Natural killer cell (primary cell): ENCODE data around the gene LAMTOR1. TPM values are rescaled to one million over a fixed set of nuclear protein-coding genes. Genes with fewer than 3 reads are reported as not detected.
A peak's percentile ranks its signal among the peaks of the same experiment; 100 is the strongest.

Source experiments
- ATAC-seq, 3 donors: fragments of 150-1000 bp in 2 of 3; fragments of 200-7000 bp in 1 of 3; cut with Tn5 transposase; 1 replicate in 1 of 3; 2 replicates in 2 of 3; pipeline ENCODE4 v1.10.0; 2021; ENCODE audit warnings: mild to moderate bottlenecking in 2 of 3, moderate library complexity in 2 of 3
- DNase-seq, 2 donors: peaks; one replicate each; pipeline versions ENCODE4 v3.0.0 to v3.0.0-alpha.2; 2013 to 2021; ENCODE audit warnings: mixed read lengths in 1 of 2
- H3K27ac ChIP-seq: one replicate; pipeline ENCODE4 v1.5.1; 2013; ENCODE audit warnings: mild to moderate bottlenecking, low read length
- H3K27me3 ChIP-seq: one replicate; pipeline ENCODE4 v1.6.1; 2013; ENCODE audit warnings: low read length; ENCODE audit not compliant: control insufficient read depth, insufficient read depth
- H3K36me3 ChIP-seq: one replicate; pipeline ENCODE4 v1.6.1; 2013; ENCODE audit warnings: low read length; ENCODE audit not compliant: control insufficient read depth, insufficient read depth
- H3K4me1 ChIP-seq: one replicate; pipeline ENCODE4 v1.6.1; 2013; ENCODE audit warnings: low read length; ENCODE audit not compliant: control insufficient read depth, insufficient read depth
- H3K4me3 ChIP-seq: one replicate; pipeline ENCODE4 v1.5.1; 2013; ENCODE audit warnings: low read length
- H3K9me3 ChIP-seq: one replicate; pipeline ENCODE4 v1.6.1; 2013; ENCODE audit warnings: low read length; ENCODE audit not compliant: control insufficient read depth, insufficient read depth
- H3K27ac Mint-ChIP-seq, 2 donors: one replicate each; pipeline ENCODE4 v1.8.0; 2022; ENCODE audit warnings: mild to moderate bottlenecking in 2 of 2, mixed read lengths in 2 of 2, moderate library complexity in 1 of 2
- H3K27me3 Mint-ChIP-seq, 2 donors: one replicate each; pipeline ENCODE4 v1.8.0; 2022; ENCODE audit warnings: low read depth in 2 of 2, mixed read lengths in 2 of 2
- H3K36me3 Mint-ChIP-seq: one replicate; pipeline ENCODE4 v1.8.0; 2022; ENCODE audit warnings: mixed read lengths
- H3K4me1 Mint-ChIP-seq, 2 donors: one replicate each; pipeline ENCODE4 v1.8.0; 2022; ENCODE audit warnings: mixed read lengths in 2 of 2
- H3K4me3 Mint-ChIP-seq: one replicate; pipeline ENCODE4 v1.8.0; 2022; ENCODE audit warnings: mild to moderate bottlenecking, moderate library complexity, mixed read lengths
- H3K9me3 Mint-ChIP-seq, 2 donors: one replicate each; pipeline ENCODE4 v1.8.0; 2022; ENCODE audit warnings: mixed read lengths in 2 of 2
- CTCF ChIP-seq: fragments of 200-600 bp; IDR thresholded peaks from one replicate; pipeline ENCODE4 v1.8.0; 2022; ENCODE audit warnings: antibody characterized with exemption
- WGBS: methylation state at CpG from one replicate; pipeline ENCODE4 v1.1.7; 2013; ENCODE audit warnings: missing lambda C conversion rate; ENCODE audit not compliant: insufficient coverage; 5-methylcytosine and 5-hydroxymethylcytosine counted together
- intact Hi-C: fragments of 100-400 bp; cut with micrococcal nuclease; formaldehyde crosslinking; loops from one replicate; pipeline ENCODE4 v1.14.2; 2022
- total RNA-seq, 4 donors: library from RNA; stranded (reverse); fragments of 120-200 nt in 1 of 4; gene quantifications; one replicate each; pipeline versions ENCODE4 v1.2.3 to v1.2.4, GENCODE V29; 2013 to 2022

LAMTOR1 gene
- total RNA-seq, 3 donors from 2014 or later (not counting 1 experiment from before 2014, with no cell fraction given): 55.5 to 62.9 (median 56.2) TPM

- H3K4me3 Mint-ChIP-seq: peak overlapping the region; percentile 57
- Histone ChIP-seq H3K4me3 (no peak overlapping the region), H3K27ac (no peak overlapping the region), H3K27me3 (no peaks in the 10 kb centered on the region), H3K9me3 (no peaks in the 10 kb centered on the region), H3K36me3 (peaks cover 4% of the 10 kb centered on the region), H3K4me1 (peaks cover 27% of the 10 kb centered on the region)
- intact Hi-C loops: no loop called here
- peaks cover 59 to 63% of the 10 kb centered on the region in 2 donors for H3K4me1 Mint-ChIP-seq
- no peaks in the 10 kb centered on the region for H3K9me3 Mint-ChIP-seq
- no peaks in the 10 kb centered on the region for H3K36me3 Mint-ChIP-seq
- H3K27me3 Mint-ChIP-seq: no peaks in the 10 kb centered on the region
- peak overlapping the region; percentile 86 to 96 for H3K27ac Mint-ChIP-seq
- no peak for TF ChIP-seq CTCF
- no peak for ATAC-seq
- DNase-seq: no peak
Measured at GRCh38 chr11:72066855-72067254, 36.2 kb downstream of the LAMTOR1 start.

- Mint-ChIP-seq H3K4me3 (no peak overlapping the region), H3K27me3 (no peaks in the 10 kb centered on the region), H3K4me1 (peaks cover 11 to 21% of the 10 kb centered on the region in 2 donors), H3K36me3 (no peaks in the 10 kb centered on the region), H3K27ac (peak overlapping the region in 1 of 2 donors; percentile 4), H3K9me3 (no peaks in the 10 kb centered on the region)
- H3K9me3 ChIP-seq: no peaks in the 10 kb centered on the region
- no peak for TF ChIP-seq CTCF
- ATAC-seq (no peak), DNase-seq (no peak)
- no peak overlapping the region for H3K27ac ChIP-seq
- H3K4me1 ChIP-seq: no peaks in the 10 kb centered on the region
- intact Hi-C loops: no loop called here
- no peak overlapping the region for H3K4me3 ChIP-seq
- 74% methylated on average over 4 of the region's 5 CpGs for WGBS
- H3K36me3 ChIP-seq: peaks cover 12% of the 10 kb centered on the region
- H3K27me3 ChIP-seq: no peaks in the 10 kb centered on the region
Measured at GRCh38 chr11:72061739-72062396, 41.2 kb downstream of the LAMTOR1 start.

DNA sequence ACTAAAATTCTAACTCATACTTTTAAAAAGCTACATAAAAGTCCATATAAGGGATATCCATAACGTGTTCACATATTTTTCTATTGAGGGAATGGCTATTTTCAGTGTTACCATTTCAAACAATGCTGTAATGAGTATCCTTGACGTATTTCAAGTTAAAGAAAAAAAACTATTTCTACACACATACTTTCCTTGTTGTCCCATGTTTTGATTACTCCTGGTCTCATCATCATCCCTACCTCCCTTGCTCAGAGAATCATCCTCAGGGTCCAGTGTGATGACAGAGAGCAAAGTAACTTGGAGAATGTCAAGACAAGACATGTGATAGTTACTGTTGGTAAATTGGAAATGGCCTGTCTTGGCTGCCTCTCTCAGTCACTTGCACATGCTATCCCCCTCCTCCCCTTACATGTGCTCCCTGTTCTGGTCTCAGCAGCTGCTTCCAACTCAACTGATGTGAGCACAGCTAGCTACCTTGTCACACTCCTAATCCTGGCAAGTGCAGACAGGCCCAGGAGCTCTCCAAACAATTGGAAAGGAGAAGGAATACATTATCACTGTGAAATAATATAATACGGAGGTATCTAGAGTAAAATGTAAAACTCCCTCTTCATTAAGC is 44.6 kb downstream of the LAMTOR1 start:
- Histone ChIP-seq H3K27me3 (no peaks in the 10 kb centered on the region), H3K27ac (no peak overlapping the region), H3K4me1 (no peaks in the 10 kb centered on the region), H3K4me3 (no peak overlapping the region), H3K36me3 (peaks cover 14% of the 10 kb centered on the region), H3K9me3 (no peaks in the 10 kb centered on the region)
- DNase-seq (no peak), ATAC-seq (no peak)
- Mint-ChIP-seq H3K27me3 (no peaks in the 10 kb centered on the region), H3K4me1 (peaks cover 9 to 10% of the 10 kb centered on the region in 2 donors), H3K9me3 (no peaks in the 10 kb centered on the region), H3K36me3 (no peaks in the 10 kb centered on the region), H3K27ac (peak overlapping the region in 1 of 2 donors; percentile 49), H3K4me3 (no peak overlapping the region)
- intact Hi-C loops: no loop called here
- WGBS: 100% methylated on average over 1 of the region's 3 CpGs
- no peak for TF ChIP-seq CTCF
